ENCODE data around the gene FRMD3.
"Not testable (repeated sequence)": the region's sequence is repeated elsewhere in the genome, so short reads cannot be mapped to it uniquely, and the experiment has no call there.

FRMD3 gene

DNA sequence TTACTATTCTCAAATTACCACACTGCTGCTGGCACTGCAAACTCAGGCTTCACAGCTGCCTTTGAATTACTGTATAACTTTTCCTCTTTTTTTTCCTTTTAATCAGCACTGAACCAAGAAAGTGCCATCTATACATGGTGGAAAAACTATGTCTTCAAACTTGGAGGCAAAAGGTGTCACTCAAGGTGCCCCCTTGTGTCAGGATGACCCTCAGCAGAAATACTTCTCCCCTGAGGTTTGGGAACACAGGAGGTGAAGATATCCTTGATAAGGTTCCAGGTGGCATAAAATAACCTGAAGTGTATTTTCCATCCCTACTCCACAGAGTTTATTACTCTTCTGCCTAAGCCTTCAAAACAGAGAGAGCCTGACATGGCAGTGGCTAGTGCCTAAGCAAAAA is 14.5 kb downstream of the FRMD3 start:
- no peak for DNase-seq (ENCODE audit: low read depth, low spot score)

GRCh38 chr9:83521411-83521810 is 16.8 kb downstream of the FRMD3 start:
- DNase-seq (ENCODE audit: low read depth, low spot score) = no peak

DNA sequence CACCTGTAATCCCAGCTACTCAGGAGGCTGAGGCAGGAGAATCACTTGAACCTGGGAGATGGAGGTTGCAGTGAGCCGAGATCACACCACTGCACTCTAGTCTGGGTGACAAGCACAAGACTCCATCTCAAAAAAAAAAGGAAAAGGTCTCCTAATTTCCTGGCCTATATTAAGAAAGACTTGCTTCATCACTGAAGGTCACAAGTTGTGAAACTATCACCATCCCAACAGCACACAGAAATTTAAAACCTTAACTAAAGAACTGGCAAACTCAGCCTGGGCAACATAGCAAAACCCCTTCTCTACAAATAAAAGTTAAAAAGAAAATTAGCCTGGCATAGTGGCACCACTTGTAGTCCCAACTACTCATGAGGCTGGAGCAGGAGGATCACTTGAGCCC is 17.2 kb downstream of the FRMD3 start:
- DNase-seq (ENCODE audit: low read depth, low spot score) = no peak

- DNase-seq (ENCODE audit: low read depth, low spot score) = no peak
Measured at GRCh38 chr9:83520292-83520691, 17.9 kb downstream of the FRMD3 start.

- not testable (repeated sequence) for DNase-seq (ENCODE audit: low read depth, low spot score)
Measured at GRCh38 chr9:83517980-83518379, 20.2 kb downstream of the FRMD3 start.

DNA sequence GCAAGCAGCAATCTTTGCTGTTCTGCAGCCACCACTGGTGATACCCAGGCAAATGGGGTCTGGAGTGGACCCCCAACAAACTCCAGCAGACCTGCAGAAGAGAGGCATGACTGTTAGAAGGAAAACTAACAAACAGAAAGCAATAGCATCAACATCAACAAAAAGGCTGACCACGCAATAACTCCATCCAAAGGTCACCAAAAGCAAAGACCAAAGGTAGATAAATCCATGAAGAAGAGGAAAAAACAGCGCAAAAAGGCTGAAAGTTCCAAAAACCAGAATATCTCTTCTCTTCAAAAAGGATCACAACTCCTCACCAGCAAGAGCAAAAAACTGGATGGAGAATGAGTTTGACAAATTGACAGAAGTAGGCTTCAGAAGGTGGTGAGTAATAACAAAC is 23.4 kb downstream of the FRMD3 start:
- DNase-seq (ENCODE audit: low read depth, low spot score) = no peak

DNA sequence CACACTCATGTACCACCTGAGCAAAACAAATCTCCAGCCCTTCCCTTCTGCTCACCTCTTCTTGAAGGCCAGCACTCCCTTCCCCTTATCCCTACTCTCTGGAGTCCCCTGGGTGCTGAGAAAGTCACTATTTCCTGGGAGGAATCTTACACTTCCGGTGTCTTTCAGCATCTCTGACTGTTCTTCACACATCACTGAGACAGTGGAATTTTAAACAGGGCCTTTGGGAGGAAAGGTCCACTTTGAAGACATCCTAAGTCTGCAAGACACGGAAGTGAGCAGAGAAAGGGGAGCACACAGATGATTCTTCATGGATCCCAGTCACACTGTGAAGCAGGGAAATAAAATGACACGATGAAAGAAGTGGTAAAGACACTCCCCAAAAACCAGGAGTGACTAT is 25.6 kb downstream of the FRMD3 start:
- DNase-seq (ENCODE audit: low read depth, low spot score) = no peak

DNA sequence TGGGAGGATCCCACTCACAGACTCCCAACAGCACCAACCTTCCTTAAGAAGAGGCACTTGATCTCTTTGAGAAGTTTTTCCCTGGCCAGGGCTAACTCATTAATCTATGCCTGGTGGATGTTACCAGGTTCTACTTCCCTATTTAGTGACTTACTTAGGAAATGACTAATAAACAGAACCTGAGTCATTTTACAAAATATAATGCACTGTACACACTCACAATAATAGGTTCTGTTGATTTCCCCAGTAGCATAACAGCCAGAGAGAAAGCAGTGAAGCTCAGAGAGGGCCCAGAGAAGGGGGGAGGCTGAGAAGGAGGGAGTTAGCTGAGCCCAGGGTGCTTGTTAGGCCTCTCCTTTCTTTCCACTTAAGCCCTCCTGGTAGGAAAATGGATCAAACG is 27.1 kb downstream of the FRMD3 start:
- no peak for DNase-seq (ENCODE audit: low read depth, low spot score)

- DNase-seq (ENCODE audit: low read depth, low spot score) = no peak
Measured at GRCh38 chr9:83509402-83509801, 28.8 kb downstream of the FRMD3 start.

DNA sequence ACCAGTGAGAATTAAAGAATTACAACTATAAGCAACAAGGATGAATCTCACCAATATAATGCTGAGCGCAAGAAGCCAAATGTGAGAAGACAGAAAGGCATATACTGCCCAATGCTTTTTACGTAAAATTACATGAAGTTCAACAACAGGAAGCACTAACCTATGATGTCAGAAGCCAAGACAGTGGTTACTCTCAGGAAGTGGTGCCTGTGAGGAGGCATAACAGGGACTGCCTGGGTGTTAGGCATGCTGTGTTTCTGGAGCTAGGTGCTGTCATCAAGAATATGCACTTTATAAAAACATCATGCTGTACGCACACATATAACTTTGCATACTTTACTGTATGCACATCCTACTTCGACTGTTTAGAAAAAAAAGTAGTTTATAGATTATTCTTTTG is 30.1 kb downstream of the FRMD3 start:
- no peak for DNase-seq (ENCODE audit: low read depth, low spot score)

DNA sequence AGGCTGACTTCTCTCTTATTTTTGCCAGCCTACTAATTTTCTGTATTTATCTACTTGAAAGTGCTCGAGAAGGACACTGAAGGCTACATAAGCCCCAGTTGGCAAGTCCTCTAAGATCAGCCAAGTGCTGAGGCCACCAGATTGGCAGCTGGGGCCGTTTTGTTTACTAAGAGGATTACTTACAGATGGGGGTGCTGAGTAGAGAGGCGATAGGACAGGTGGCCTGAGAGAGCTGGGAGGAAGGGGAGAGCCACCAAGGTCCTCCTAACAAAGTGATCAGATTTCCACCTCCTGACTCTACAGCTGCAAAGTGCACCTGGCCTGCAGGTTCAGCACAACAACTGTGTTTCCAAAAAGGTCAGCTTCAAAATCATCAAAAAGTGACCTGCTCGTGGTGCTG is 32.9 kb downstream of the FRMD3 start:
- no peak for DNase-seq (ENCODE audit: low read depth, low spot score)

DNA sequence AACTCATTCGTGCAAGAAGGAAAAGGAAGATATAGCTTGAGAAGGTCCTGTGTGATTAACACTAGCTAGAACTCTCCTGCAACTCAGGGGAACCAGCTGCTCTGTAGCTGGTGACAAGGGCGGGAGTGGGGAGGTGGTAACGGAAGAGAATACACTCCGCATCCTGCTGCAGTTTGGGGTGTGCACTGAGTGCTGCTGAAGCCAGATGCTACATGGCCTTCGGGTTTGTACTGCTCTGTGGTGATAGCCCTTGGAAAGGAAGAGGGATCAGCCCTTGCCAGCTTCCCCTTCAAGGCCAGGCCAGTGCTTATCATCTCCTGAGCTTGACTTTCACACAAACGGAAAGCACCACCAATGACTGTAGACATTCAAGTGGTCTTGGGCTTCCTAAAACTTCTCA is 34.3 kb downstream of the FRMD3 start:
- DNase-seq (ENCODE audit: low read depth, low spot score) = no peak

DNA sequence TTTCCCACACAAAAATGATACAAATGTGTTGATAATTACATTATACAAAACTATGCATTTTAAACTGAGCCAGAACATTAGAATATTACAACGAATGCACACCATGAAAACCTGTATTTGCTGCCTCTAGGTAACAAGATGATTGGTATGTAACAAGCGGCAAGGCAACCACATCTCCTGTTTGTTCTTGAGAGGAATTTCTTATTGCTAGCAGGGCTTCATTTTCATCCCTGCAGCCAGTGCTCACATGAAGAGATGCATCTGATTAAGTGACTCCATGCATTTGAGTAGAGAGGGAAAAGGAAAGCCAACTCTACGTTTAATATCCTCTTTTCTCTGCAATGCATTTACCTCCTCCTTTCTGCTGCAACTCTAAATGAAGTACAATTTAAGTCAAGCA is 36.6 kb downstream of the FRMD3 start:
- no peak for DNase-seq (ENCODE audit: low read depth, low spot score)

DNA sequence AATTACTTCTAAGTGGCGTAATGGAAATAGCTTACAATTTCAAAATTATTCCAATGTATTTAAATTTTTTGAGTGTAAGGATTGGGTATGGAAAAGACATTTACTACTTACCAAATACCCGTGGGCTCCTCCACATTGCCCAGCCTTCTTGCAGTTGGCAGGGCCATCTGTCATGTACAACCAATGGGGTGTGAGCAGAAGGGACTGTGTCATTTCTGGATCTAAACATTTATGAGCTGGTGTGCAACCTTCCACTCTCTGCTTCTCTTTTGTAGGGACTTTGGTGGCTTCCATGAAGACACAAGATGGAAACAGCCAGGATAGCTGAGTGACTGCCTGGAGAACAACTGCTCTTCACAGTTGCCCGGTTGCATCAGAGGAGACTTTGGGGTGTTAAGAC is 40.8 kb downstream of the FRMD3 start:
- no peak for DNase-seq (ENCODE audit: low read depth, low spot score)

GRCh38 chr9:83491995-83492394 is 46.2 kb downstream of the FRMD3 start:
- no peak for DNase-seq (ENCODE audit: low read depth, low spot score)

DNA sequence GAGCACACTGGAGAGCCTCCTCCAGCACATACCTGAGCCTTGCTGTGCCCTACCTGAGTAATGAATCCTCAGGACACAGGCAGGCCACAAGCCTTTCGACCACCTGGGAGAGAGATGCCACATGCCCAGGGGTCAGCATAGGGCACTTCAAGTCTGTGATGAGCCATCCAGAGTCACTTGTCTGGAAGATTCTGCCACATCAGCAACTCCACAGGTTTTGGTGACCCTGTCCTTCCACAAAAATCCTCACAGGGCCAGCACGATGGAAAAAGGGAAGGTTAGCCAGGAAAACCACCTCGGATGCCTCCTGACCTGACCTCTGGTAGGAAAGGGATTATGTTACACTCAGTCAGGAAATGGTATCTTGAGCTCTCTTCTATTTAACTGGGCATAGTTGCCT is 46.8 kb downstream of the FRMD3 start:
- no peak for DNase-seq (ENCODE audit: low read depth, low spot score)

DNA sequence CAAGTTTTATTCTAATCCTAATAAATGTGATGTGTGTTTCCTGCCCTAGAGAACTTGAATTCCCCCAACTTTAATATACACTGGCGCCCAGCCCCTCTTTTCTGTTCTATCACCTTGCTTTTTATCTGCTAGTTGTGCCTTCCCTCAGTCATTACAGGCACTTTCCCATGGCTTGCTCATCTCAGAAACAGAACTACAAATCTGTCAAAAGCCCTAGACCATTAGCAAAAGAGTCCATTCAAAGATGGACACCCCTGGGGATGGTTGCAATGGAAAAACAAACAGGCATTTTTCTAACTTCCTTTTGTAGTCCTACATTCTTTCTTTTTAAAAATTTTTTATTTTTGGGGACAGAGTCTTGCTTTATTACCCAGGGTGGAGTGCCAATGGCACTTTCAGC is 48.2 kb downstream of the FRMD3 start:
- DNase-seq (ENCODE audit: low read depth, low spot score) = no peak

DNA sequence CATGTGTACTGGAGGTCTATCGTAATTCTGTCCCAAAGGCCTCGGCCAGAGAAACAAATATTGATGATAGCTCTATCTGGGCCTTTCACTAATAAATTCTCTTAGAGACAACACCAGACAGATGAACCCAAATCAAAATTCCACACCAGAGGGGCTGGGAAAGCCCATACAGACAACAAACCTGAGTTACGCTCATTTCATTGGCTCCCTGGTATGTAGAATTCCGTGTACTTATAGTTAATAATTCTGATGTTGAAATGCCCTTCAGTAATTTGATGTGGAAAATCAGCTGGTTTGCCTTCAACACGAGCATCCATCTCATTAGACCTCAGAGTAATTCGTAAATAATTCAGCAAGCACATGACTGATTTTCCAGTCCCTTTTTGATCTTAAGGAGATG is 53.2 kb downstream of the FRMD3 start:
- no peak for DNase-seq (ENCODE audit: low read depth, low spot score)

DNA sequence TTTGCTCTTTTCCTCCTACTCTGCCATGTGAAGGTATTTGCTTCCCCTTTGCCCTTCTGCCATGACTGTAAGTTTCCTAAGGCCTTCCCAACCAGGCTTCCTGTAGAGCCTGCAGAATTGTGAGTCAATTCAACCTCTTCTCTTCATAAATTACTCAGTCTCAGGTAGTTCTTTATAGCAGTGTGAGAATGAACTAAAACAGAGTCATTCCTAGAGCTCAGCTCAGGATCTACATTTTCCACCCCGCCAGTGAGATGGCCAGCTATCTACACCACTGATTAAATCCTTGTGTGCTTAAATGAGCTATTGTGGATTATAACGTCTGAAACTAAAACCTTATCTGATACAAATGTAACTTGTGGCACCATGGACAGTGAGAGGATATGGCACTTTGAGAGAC is 55.0 kb downstream of the FRMD3 start:
- no peak for DNase-seq (ENCODE audit: low read depth, low spot score)

DNA sequence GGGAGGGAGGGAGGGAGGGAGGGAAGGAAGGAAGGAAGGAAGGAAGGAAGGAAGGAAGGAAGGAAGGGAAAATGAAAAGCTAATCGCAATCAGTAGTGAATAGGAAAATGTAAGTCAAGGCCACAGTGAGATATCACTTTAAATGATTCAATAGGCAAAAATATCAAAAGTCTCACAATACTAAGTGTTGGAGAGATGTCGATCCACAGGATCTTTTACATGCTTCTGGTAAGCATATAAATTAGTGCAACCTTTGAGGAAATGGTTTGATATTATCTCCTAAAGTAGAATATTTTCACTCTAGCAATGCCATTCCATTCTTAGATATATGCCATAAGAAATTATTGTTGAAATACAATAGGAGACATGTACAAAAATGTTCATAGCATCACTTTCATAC is 58.4 kb downstream of the FRMD3 start:
- no peak for DNase-seq (ENCODE audit: low read depth, low spot score)

DNA sequence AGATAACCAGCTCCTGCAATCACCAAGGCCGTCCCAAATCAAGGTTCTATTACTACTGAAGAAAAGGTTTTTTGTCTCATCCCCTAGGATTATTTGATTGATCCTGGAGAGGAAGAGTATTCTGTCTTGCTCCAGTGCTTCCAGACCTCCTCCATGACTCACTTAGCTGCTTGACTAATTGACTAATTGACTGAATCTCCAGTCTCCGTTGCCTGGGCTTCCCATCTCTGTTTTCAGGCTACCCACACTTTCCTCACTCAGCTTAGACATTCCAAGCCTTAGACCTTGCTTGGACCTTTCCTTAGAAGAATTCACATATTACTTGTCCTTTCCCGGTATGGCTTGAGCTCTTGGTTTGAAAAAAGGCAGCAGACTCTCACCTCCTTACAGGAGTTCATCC is 60.6 kb downstream of the FRMD3 start:
- no peak for DNase-seq (ENCODE audit: low read depth, low spot score)

- DNase-seq (ENCODE audit: low read depth, low spot score) = no peak
Measured at GRCh38 chr9:83477120-83477519, 61.1 kb downstream of the FRMD3 start.

- no peak for DNase-seq (ENCODE audit: low read depth, low spot score)
Measured at GRCh38 chr9:83476513-83476912, 61.7 kb downstream of the FRMD3 start.

DNA sequence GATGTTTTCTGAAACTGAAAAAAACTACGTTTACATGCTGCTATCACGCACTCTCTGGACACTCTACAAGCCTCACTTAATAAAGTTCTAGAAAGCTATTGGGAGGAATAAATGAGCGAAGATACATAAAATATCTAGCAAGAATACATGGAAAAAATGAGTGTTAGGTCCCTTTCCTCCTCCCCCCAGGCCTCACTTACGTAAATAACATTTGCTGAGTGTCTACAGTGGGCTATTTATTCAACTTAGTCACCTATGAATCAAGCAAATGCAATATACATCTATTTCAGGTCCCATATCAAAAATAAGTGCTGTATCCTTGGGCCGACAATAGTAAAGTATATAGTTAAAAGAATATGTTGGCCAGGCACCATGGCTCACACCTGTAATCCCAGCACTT is 62.5 kb downstream of the FRMD3 start:
- no peak for DNase-seq (ENCODE audit: low read depth, low spot score)

- DNase-seq (ENCODE audit: low read depth, low spot score) = no peak
Measured at GRCh38 chr9:83474631-83475030, 63.6 kb downstream of the FRMD3 start.

All from activated CD4-positive, CD25-positive, alpha-beta regulatory T cell treated with anti-CD3 and anti-CD28 coated beads, Interleukin-2, amount 50 U/mL, for 16 hours (primary cell).